Activated CD4-positive, alpha-beta memory T cell treated with anti-CD3 and anti-CD28 coated beads for 36 hours (primary cell): ENCODE results near the gene TNFRSF25. TPM values are rescaled to one million over a fixed set of nuclear protein-coding genes. Genes with fewer than 3 reads are reported as not detected.

ENCODE experiments used
- CTCF ChIA-PET: fragments of 350-600 bp; sonication (Branson Sonifier 250); formaldehyde crosslinking; loops from one replicate; lab custom pipeline; 2021; ENCODE audit warnings: antibody characterized with exemption, inconsistent platforms; lab: Charles Lee
- POLR2A ChIA-PET: fragments of 350-600 bp; sonication (Branson Sonifier 250); formaldehyde crosslinking; loops from one replicate; lab custom pipeline; 2021; ENCODE audit warnings: antibody characterized with exemption; lab: Charles Lee
- DNase-seq: peaks from one replicate; pipeline ENCODE4 v3.0.0-alpha.2; 2020
- H3K27ac Mint-ChIP-seq: one replicate; pipeline ENCODE4 v1.8.0; 2021; ENCODE audit warnings: mixed read lengths
- H3K27me3 Mint-ChIP-seq: one replicate; pipeline ENCODE4 v1.8.0; 2021; ENCODE audit warnings: mixed read lengths
- H3K36me3 Mint-ChIP-seq: one replicate; pipeline ENCODE4 v1.8.0; 2021; ENCODE audit warnings: mixed read lengths
- H3K4me1 Mint-ChIP-seq: one replicate; pipeline ENCODE4 v1.8.0; 2021; ENCODE audit warnings: low read depth, mixed read lengths
- H3K4me3 Mint-ChIP-seq: one replicate; pipeline ENCODE4 v1.8.0; 2021; ENCODE audit warnings: mild to moderate bottlenecking, mixed read lengths
- H3K9me3 Mint-ChIP-seq: one replicate; pipeline ENCODE4 v1.8.0; 2021; ENCODE audit warnings: mixed read lengths
- intact Hi-C: fragments of 100-400 bp; cut with micrococcal nuclease; formaldehyde crosslinking; loops from one replicate; pipeline ENCODE4 v1.15.1; 2023
- total RNA-seq, 2 experiments: library from RNA; stranded (reverse); gene quantifications; one replicate each; pipeline ENCODE4 v1.2.3, GENCODE V29; 2021

The TNFRSF25 gene
- total RNA-seq, 2 experiments from 2014 or later = 90.0 to 97.4 TPM

DNA sequence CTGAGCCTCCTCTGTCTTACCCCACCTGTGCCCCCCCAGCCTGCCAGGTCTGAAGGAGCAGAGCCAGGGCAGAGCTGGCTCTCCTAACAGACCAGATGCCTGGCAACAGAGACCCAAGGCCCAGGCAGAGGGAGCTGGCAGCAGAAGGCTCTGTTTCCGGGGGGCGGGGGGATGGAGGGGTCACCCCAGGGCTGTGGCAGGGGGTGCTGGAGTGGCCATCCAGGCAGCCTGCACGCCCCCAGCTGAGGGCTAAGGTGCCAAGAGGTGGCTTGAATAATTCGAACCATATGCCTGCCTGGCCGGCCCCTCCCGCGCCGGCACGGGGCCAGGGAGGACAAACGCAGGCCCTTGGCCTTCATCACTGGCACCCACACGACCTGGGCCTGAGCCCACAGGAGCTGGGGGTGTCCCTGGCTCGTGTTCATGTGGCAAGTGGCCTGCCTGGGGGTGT lies 41.5 kb upstream of the TNFRSF25 start:
- H3K27ac Mint-ChIP-seq = no peak overlapping the region
- ChIA-PET CTCF (no interaction called here), POLR2A (interaction anchor here (0.6 kb wide), 1 partner anchor 115 kb away, joined by 3 read pairs; no protein-coding TSS in a partner anchor)
- H3K4me1 Mint-ChIP-seq = no peaks in the 10 kb centered on the region
- intact Hi-C loops = no loop called here
- H3K36me3 Mint-ChIP-seq = no peaks in the 10 kb centered on the region
- H3K27me3 Mint-ChIP-seq = no peaks in the 10 kb centered on the region
- no peaks in the 10 kb centered on the region for H3K9me3 Mint-ChIP-seq
- no peak for DNase-seq
- H3K4me3 Mint-ChIP-seq = no peak overlapping the region

DNA sequence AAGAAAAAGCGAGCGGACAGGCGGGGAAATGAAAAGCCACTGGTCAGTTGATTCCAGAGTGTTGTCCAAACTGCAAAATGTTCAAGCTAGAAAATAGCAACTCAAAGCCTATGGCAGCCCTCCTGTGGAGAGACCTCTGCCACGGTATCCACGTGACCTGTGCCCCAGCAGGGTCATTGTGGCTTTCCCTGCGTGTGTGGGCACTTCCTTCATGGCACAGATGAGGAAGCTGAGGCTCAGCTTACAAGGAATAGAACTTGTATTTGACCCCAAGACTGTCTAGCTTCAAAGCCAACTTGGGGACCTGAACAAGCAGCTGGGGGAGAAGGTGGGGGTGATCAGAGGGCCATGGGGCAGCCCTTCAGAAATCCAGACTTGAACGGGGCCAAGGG lies 41.1 kb upstream of the TNFRSF25 start:
- intact Hi-C loops = no loop called here
- Mint-ChIP-seq H3K36me3 (no peaks in the 10 kb centered on the region), H3K27ac (no peak overlapping the region), H3K4me3 (no peak overlapping the region), H3K9me3 (no peaks in the 10 kb centered on the region), H3K27me3 (no peaks in the 10 kb centered on the region), H3K4me1 (no peaks in the 10 kb centered on the region)
- CTCF ChIA-PET = no interaction called here
- no peak for DNase-seq
- POLR2A ChIA-PET = no interaction called here

- Mint-ChIP-seq H3K36me3 (no peaks in the 10 kb centered on the region), H3K4me3 (no peak overlapping the region), H3K9me3 (no peaks in the 10 kb centered on the region), H3K4me1 (no peaks in the 10 kb centered on the region), H3K27me3 (no peaks in the 10 kb centered on the region), H3K27ac (no peak overlapping the region)
- ChIA-PET POLR2A (no interaction called here), CTCF (interaction anchor here (0.8 to 1.3 kb wide), 2 partner anchors 17 to 68 kb away, joined by 3 read pairs; no protein-coding TSS in a partner anchor)
- DNase-seq = no peak
- intact Hi-C loops = no loop called here
Measured at GRCh38 chr1:6506210-6507036, 40.5 kb upstream of the TNFRSF25 start.

DNA sequence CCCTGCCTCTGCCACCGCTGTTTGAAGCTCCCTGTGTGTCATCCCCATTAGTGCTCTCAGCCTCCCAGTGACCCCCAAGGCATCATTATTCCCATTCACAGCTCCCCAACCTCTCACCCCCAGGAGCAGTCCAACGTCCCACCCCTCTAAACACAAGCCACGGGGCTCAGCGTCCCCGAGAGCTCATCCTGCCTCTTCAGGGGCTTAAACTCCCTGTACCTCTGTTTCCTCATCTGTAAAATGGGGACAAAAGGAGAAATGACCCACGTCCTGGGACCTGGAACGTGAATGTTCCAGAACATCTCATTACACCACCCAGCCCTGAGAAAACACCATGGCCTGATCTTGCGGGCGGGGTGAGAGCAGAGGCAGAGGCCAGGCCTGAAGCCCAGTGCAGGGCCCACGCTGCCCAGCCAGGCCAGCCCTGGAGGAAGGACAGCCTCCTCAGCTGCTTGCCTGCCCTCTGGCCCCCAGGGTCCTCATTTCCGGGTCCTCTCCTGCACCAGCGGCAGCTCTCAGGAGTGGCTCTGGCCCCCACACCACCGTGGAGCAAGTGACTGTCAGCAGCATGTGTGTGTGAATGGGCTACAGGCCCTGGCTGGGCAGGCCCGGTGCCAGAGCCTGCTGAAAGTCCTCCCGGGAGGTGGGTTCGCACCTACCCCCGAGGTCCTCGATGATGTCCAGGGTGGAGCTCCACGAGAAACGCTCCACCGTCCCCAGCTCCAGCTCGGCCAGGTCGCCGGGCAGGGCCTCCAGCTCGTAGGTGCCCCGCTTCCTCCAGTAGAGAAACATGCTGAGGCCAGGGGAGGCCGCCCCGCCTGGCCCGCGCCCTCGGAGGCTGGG lies 39.6 kb upstream of the TNFRSF25 start:
- no peaks in the 10 kb centered on the region for H3K9me3 Mint-ChIP-seq
- intact Hi-C loops = no loop called here
- no peak overlapping the region for H3K4me3 Mint-ChIP-seq
- POLR2A ChIA-PET = no interaction called here
- no peaks in the 10 kb centered on the region for H3K4me1 Mint-ChIP-seq
- CTCF ChIA-PET = interaction anchor here (0.8 to 1.3 kb wide), 2 partner anchors 16 to 68 kb away, joined by 3 read pairs; no protein-coding TSS in a partner anchor
- no peak for DNase-seq
- H3K27ac Mint-ChIP-seq = no peak overlapping the region
- H3K36me3 Mint-ChIP-seq = no peaks in the 10 kb centered on the region
- H3K27me3 Mint-ChIP-seq = peaks cover 3% of the 10 kb centered on the region

DNA sequence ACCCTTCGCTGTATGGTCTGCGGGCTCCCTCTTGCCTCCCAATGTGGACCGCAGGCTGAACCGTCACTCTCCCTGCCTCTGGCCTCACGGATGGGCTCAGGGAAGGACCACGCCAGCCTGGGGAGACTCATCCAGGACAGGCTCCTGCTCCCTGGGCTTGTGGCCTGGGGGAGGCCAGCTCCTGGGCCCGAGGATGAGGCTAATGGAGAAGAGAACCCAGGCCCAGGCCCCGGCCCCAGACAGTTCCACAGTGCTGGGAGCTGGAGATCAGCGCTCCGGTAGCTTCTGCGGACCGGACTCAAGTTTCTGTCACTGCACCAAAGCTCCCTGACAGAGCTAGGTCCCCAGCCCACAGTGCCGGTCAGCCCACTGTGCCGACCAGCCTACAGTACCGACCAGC lies 38.9 kb upstream of the TNFRSF25 start:
- H3K9me3 Mint-ChIP-seq = no peaks in the 10 kb centered on the region
- no peak overlapping the region for H3K27ac Mint-ChIP-seq
- intact Hi-C loops = no loop called here
- no peak overlapping the region for H3K4me3 Mint-ChIP-seq
- CTCF ChIA-PET = interaction anchor here (1.3 kb wide), 1 partner anchor 67 kb away, joined by 3 read pairs; no protein-coding TSS in a partner anchor
- no peak for DNase-seq
- no peaks in the 10 kb centered on the region for H3K4me1 Mint-ChIP-seq
- no peaks in the 10 kb centered on the region for H3K36me3 Mint-ChIP-seq
- POLR2A ChIA-PET = interaction anchor here (0.6 kb wide), 1 partner anchor 13 kb away, joined by 3 read pairs; the partner anchor contains the start of gene PLEKHG5
- peaks cover 3% of the 10 kb centered on the region for H3K27me3 Mint-ChIP-seq

DNA sequence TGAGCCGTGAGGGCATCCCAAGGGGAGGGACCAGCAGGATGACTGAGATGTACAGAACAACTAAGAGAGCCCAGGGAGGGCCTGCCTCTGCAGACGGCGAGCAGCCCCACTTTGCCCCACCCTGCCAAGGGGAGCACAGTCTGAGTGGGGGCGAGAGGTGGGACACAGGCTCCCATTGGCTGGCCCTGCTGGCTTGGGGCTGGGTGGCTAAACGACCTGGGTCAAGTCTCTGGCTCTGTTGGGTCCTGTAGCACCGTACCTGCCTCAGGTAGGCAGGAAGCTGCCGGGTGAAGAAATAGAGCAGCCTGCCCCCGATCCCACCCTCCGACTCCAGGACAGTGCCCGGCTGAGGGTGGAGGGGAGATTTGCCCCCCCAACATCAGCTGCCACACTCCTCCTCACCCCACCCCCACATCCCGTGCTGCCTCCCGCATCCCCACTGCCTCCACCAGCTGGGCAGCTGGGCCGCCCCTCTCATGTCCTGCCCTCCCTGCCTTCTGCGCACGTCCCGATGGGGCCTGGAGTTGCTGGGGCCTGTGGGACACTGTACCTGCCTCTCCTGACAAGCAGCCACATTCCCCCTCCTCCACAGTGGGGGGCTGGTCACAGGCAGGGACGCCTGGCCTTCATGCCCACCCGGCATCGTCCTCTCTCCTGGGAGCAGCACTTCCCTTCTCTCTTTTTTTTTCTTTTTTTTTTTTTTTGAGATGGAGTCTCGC lies 38.1 kb upstream of the TNFRSF25 start:
- H3K27ac Mint-ChIP-seq = no peak overlapping the region
- ChIA-PET CTCF (no interaction called here), POLR2A (no interaction called here)
- no peaks in the 10 kb centered on the region for H3K4me1 Mint-ChIP-seq
- H3K9me3 Mint-ChIP-seq = no peaks in the 10 kb centered on the region
- no peak overlapping the region for H3K4me3 Mint-ChIP-seq
- DNase-seq = no peak
- peaks cover 3% of the 10 kb centered on the region for H3K27me3 Mint-ChIP-seq
- H3K36me3 Mint-ChIP-seq = no peaks in the 10 kb centered on the region
- intact Hi-C loops = no loop called here

DNA sequence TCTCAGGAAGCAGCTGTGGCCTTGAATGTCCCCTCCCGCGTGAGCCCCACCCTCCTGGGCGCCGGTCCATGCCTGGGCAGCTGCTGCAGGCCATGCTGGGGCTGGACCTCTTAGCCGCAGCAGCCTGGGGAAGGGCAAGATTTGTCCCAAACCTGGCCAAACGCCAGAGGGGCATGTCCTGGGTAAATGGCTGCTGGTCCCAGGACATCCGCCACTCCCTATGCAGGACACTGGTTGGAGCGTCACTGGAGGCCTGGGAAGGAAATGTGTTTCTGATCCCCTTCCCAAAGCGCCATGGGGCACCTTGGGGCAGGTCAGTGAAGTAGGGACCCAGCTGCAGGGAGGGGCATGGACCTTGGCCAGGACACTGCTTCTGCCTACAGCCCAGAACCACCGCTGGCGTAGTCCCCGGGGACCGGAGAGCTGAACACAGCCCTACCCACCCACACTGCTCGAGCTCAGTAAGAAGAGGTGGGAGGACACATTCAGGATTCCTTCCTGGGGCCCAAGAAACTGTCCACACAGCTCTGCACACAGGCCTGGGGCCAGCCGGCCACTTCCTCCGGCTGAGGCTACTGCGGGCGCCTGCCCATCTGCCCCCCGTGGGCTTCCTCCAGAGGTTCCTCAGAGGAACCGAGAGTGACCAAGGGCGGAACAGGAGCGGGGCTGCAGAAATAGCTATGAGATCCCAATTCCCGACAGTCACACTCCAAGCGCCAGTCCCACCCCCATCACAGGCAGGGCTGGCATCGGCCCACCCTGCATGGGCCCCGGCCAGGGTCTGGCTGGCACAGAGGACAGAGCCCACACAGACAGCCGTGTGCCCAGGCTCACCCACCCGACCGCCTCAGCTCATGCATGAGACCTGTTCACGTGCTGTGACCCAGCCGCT lies 36.3 kb upstream of the TNFRSF25 start:
- no peaks in the 10 kb centered on the region for H3K36me3 Mint-ChIP-seq
- H3K4me3 Mint-ChIP-seq = no peak overlapping the region
- CTCF ChIA-PET = interaction anchor here (0.9 to 1.5 kb wide), 3 partner anchors 12 to 16 kb away, joined by 3 to 9 read pairs (median 4); no protein-coding TSS in a partner anchor
- peaks cover 3% of the 10 kb centered on the region for H3K27me3 Mint-ChIP-seq
- no peaks in the 10 kb centered on the region for H3K9me3 Mint-ChIP-seq
- peaks cover 5% of the 10 kb centered on the region for H3K4me1 Mint-ChIP-seq
- DNase-seq = no peak
- intact Hi-C loops = no loop called here
- POLR2A ChIA-PET = no interaction called here
- H3K27ac Mint-ChIP-seq = no peak overlapping the region

DNA sequence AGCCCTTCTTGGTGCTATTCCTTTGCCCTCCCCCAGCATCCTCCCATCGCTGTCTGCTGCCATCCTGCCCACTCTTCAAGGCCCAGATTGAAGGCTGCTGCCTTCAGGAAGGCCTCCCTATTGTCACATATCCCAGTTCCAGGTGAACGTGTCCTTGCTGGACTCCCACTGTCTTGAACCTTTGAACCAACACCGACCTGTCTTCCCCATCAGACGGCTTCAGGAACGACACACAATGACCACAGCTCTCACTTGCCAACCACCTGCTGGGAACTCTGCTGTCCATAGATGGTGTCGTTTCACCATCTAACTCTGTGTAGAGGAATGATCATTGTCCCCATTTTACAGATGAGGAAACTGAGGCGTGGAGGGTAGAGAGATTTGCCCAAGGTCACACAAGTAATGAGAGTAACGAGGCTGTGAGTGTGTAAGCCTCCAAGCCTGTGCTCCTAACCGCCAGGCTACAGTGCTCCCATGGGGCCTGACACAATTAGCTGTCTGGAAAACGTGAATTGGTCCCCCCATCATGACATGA lies 35.4 kb upstream of the TNFRSF25 start:
- H3K9me3 Mint-ChIP-seq = no peaks in the 10 kb centered on the region
- intact Hi-C loops = no loop called here
- no peak overlapping the region for H3K27ac Mint-ChIP-seq
- H3K4me1 Mint-ChIP-seq = peaks cover 5% of the 10 kb centered on the region
- ChIA-PET POLR2A (no interaction called here), CTCF (interaction anchor here (0.9 to 1.5 kb wide), 2 partner anchors 11 to 15 kb away, joined by 4 to 9 read pairs; no protein-coding TSS in a partner anchor)
- H3K27me3 Mint-ChIP-seq = peaks cover 3% of the 10 kb centered on the region
- H3K36me3 Mint-ChIP-seq = no peaks in the 10 kb centered on the region
- no peak overlapping the region for H3K4me3 Mint-ChIP-seq
- DNase-seq = no peak

DNA sequence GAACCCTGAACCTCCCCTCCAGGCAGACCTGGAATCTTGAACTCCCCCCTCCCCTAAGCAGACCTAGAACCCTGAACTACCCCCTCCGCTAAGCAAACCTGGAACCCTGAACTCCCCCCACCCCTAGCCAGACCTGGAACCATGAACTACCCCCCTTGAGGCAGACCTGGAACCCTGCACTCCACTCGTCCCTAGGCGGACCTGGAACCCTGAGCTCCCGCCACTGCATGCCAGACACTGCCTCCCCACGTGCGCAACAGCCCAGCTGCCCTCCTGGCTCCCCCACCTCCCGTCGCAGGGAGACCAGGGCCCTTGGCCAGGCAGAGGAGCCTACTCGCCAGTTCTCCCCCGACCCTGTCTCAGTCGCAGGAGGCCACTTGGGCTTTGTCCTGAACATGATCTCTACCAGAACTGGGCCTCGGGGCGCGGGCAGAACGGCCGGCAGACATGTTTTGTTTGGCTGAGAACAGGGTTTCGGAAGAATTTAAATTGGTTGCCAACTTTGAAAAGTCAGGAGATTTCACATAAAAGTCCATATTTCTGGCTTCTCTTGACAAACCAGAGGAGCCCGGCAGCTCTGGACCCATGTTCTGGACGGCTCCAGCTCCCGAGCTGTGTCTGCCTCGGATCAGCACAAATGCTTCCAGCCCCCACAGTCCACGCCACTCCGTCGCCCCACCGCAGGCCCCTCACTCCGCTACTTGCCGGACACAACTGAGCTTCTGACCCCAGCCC lies 34.7 kb upstream of the TNFRSF25 start:
- no peak overlapping the region for H3K4me3 Mint-ChIP-seq
- ChIA-PET CTCF (interaction anchor here (0.7 to 1.5 kb wide), 3 partner anchors 10 to 16 kb away, joined by 4 to 9 read pairs (median 4); no protein-coding TSS in a partner anchor), POLR2A (no interaction called here)
- H3K36me3 Mint-ChIP-seq = no peaks in the 10 kb centered on the region
- peaks cover 5% of the 10 kb centered on the region for H3K4me1 Mint-ChIP-seq
- H3K27me3 Mint-ChIP-seq = peaks cover 3% of the 10 kb centered on the region
- intact Hi-C loops = no loop called here
- no peaks in the 10 kb centered on the region for H3K9me3 Mint-ChIP-seq
- no peak overlapping the region for H3K27ac Mint-ChIP-seq
- DNase-seq = no peak

DNA sequence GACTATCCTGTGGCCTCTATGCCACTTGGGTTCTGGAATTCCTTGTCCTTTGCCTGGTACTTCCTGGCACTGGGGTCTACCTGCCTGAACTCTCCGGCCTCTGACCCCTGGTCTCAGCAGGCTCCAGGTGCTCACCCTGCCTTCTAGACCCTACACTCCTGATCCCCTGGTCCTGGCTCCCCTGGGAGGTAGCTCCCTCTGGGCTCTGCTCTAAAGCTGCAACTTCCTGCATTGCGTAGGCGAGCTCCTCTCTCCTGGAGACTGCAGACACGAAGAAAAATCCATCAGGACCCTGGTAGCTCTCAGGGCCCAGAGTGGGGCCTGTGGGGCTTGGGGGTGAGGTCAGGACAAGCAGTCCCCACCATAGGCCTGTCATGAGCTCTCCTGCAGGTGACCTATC lies 33.3 kb upstream of the TNFRSF25 start:
- no peak overlapping the region for H3K4me3 Mint-ChIP-seq
- no peaks in the 10 kb centered on the region for H3K9me3 Mint-ChIP-seq
- no peaks in the 10 kb centered on the region for H3K36me3 Mint-ChIP-seq
- intact Hi-C loops = no loop called here
- H3K27ac Mint-ChIP-seq = no peak overlapping the region
- ChIA-PET POLR2A (no interaction called here), CTCF (interaction anchor here (1.0 to 1.6 kb wide), 5 partner anchors 8 to 55 kb away, joined by 3 to 4 read pairs (median 4); partner anchors contain the start of genes NOL9, PLEKHG5 and TAS1R1)
- peaks cover 8% of the 10 kb centered on the region for H3K4me1 Mint-ChIP-seq
- H3K27me3 Mint-ChIP-seq = peaks cover 3% of the 10 kb centered on the region
- DNase-seq = no peak
